Measurements from ENCODE around the gene FAM149B1. TPM values are rescaled to one million over a fixed set of nuclear protein-coding genes. Genes with fewer than 3 reads are reported as not detected.
A peak's percentile ranks its signal among the peaks of the same experiment; 100 is the strongest.
"Not testable (repeated sequence)": the region's sequence is repeated elsewhere in the genome, so short reads cannot be mapped to it uniquely, and the experiment has no call there.

FAM149B1 gene
- 15.0 and 16.5 TPM in 2 replicates for total RNA-seq

GRCh38 chr10:73167783-73168464, at the start of gene FAM149B1, which contains the start of gene ECD:
Gene FAM149B1, plus strand, starts transcription at chr10:73168119. Its CDS starts 221 bp downstream, at chr10:73168340.
Gene ECD, minus strand, starts transcription at chr10:73168008. Its CDS starts 4,071 bp downstream, at chr10:73163937.
- peak; percentile 80 for DNase-seq (ENCODE audit: extremely low read depth, low read depth, low spot score)

GRCh38 chr10:73119457-73119856, 48.5 kb upstream of the FAM149B1 start:
- no peak for DNase-seq (ENCODE audit: extremely low read depth, low read depth, low spot score)

DNA sequence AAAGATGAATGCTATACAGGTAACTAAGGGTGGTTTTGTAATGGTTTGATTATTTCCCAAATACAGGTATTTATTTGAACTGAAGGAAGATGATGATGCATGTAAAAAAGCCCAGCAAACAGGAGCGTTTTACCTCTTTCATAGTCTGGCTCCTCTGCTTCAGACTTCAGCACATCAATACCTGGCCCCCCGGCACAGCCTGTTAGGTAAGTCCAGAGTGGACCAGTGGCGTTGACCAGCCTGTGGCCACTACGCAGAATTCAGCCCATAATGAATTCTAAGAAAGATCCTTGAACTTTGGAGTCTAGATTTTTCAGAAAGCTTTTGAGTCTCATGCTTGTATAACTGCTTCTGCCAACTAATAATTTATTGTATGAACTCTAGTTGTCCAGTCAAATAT, 48.0 kb upstream of the FAM149B1 start:
- DNase-seq (ENCODE audit: extremely low read depth, low read depth, low spot score): no peak

- DNase-seq (ENCODE audit: extremely low read depth, low read depth, low spot score): no peak
Measured at GRCh38 chr10:73126343-73126742, 41.6 kb upstream of the FAM149B1 start.

- DNase-seq (ENCODE audit: extremely low read depth, low read depth, low spot score): no peak
Measured at GRCh38 chr10:73131301-73131700, 36.6 kb upstream of the FAM149B1 start.

- DNase-seq (ENCODE audit: extremely low read depth, low read depth, low spot score): no peak
Measured at GRCh38 chr10:73131913-73132686, 35.8 kb upstream of the FAM149B1 start.

DNA sequence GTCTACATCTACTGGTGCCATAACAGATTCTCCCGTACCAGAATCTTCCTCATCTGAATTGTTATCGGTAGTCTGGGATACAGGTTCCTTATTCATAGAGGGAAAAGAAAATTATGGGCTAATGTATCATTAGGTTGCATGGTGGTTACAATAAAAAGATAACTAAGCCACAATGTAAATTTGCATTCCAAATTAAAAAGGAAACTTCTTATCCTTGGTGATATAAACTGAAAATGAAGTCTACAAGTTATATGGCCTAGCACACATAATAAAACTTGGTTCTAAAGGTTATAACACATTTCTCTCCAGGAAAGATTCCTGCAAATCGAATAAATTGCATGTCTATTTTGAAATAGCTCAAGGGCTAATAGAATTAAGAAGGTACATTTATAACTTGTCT, 33.2 kb upstream of the FAM149B1 start:
- no peak for DNase-seq (ENCODE audit: extremely low read depth, low read depth, low spot score)

DNA sequence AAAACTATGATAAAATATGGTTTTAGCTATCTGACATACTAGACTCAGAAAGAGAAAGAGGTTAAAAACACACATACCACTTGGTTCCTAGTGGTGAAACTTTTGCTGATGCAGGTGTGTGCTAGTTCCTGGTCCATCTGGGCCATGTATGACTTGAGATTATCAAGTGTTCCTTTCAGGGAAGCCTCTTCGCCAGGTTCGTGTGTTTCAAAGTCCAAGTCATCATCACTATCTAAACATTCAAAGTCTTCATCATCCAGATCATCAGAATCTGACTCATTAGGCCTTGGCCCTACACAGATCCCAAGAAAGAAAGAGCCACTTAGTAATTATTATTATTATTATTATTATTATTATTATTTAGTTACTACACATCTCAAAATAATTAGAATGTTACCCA, 31.3 kb upstream of the FAM149B1 start:
- DNase-seq (ENCODE audit: extremely low read depth, low read depth, low spot score): no peak

- no peak for DNase-seq (ENCODE audit: extremely low read depth, low read depth, low spot score)
Measured at GRCh38 chr10:73139251-73139650, 28.7 kb upstream of the FAM149B1 start.

DNA sequence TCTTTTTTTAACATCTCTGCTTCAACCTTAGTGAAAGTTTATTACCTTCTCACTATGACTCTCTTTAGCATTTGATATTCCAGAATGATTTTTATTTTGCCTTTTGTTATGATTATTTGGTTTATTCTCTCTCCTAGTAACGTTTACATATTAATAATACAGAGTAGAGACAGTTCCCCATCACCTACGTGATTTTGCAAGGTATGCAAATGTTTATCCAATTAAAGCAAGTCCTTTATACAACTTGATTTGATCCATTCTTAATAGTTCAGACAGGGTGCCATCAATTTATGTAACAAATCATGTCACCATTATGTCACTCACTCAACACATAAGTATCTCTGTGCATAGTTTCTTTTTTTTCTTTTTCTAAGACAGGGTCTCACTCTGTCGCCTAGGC, 26.3 kb upstream of the FAM149B1 start:
- no peak for DNase-seq (ENCODE audit: extremely low read depth, low read depth, low spot score)

DNA sequence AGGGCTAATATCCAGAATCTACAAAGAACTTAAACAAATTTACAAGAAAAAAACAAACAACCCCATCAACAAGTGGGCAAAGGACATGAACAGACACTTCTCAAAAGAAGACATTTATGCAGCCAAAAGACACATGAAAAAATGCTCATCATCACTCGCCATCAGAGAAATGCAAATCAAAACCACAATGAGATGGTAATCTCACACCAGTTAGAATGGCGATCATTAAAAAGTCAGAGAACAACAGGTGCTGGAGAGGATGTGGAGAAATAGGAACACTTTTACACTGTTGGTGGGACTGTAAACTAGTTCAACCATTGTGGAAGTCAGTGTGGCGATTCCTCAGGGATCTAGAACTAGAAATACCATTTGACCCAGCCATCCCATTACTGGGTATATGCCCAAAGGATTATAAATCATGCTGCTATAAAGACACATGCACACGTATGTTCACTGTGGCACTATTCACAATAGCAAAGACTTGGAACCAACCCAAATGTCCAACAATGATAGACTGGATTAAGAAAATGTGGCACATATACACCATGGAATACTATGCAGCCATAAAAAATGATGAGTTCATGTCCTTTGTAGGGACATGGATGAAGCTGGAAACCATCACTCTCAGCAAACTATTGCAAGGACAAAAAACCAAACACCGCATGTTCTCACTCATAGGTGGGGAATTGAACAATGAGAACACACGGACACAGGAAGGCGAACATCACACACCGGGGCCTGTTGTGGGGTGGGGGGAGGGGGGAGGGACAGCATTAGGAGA, 17.1 kb upstream of the FAM149B1 start:
- DNase-seq (ENCODE audit: extremely low read depth, low read depth, low spot score): not testable (repeated sequence)

DNA sequence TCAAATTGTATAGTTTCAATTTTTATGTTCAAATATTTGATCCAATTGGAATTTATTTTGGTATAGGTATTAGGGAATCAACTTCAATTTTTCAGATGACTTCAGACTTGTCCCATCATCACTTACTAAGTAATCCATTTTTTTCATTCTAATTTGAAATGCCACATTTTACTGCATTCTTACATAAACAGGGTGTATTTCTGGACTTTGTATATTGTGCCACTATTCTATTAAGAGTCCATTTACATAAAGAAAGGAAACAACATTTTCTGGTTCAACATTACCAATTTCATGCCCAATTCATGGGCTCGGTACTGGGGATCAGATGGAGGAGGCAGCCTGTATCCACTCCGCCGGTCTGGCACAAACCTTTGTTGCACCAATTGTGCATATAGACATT, 15.9 kb upstream of the FAM149B1 start:
- DNase-seq (ENCODE audit: extremely low read depth, low read depth, low spot score): no peak

- DNase-seq (ENCODE audit: extremely low read depth, low read depth, low spot score): no peak
Measured at GRCh38 chr10:73156054-73156453, 11.9 kb upstream of the FAM149B1 start.

GRCh38 chr10:73159038-73159648, 8.8 kb upstream of the FAM149B1 start:
- no peak for DNase-seq (ENCODE audit: extremely low read depth, low read depth, low spot score)

- no peak for DNase-seq (ENCODE audit: extremely low read depth, low read depth, low spot score)
Measured at GRCh38 chr10:73161079-73161478, 6.8 kb upstream of the FAM149B1 start.

- DNase-seq (ENCODE audit: extremely low read depth, low read depth, low spot score): no peak
Measured at GRCh38 chr10:73161662-73162061, 6.3 kb upstream of the FAM149B1 start.

GRCh38 chr10:73163096-73163495, 4.8 kb upstream of the FAM149B1 start:
- DNase-seq (ENCODE audit: extremely low read depth, low read depth, low spot score): no peak

GRCh38 chr10:73166972-73167371, 947 bp upstream of the FAM149B1 start:
- no peak for DNase-seq (ENCODE audit: extremely low read depth, low read depth, low spot score)

GRCh38 chr10:73167458-73167782, 499 bp upstream of the FAM149B1 start:
- no peak for DNase-seq (ENCODE audit: extremely low read depth, low read depth, low spot score)

DNA sequence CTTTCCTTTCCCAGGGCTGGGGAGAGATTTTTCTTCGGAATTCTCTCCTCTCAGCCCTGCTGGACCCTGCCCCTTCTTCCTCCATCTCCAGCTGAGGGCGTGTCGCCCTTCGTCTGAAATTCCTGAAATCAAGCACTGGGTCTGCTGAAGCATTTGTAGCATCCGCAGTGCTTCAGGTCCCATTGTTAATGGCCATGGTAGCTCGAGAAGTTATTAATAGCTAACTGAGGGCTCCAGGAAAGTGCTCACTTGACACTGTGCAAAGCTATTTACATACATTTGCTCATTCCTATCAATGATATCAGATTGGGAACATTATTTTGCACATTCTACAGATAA, 515 bp downstream of the FAM149B1 start:
- DNase-seq (ENCODE audit: extremely low read depth, low read depth, low spot score): no peak

- no peak for DNase-seq (ENCODE audit: extremely low read depth, low read depth, low spot score)
Measured at GRCh38 chr10:73169320-73169719, 1.4 kb downstream of the FAM149B1 start.
